Stomach (tissue), 9 donors: ENCODE data around the gene LONP1. TPM values are rescaled to one million over a fixed set of nuclear protein-coding genes. Genes with fewer than 3 reads are reported as not detected.

Experiments
- DNase-seq, 2 donors: peaks; one replicate each; pipeline versions ENCODE4 v3.0.0 to v3.0.0-alpha.2; 2013 to 2019
- H3K27ac ChIP-seq, 5 donors: fragments of 200-600 bp in 4 of 5; sonication (generic) in 4 of 5; one replicate each; pipeline ENCODE4 v1.5.1; 2013 to 2019; ENCODE audit warnings: mild to moderate bottlenecking in 1 of 5, moderate library complexity in 1 of 5
- H3K27me3 ChIP-seq, 3 donors: fragments of 200-600 bp; sonication (generic); one replicate each; pipeline ENCODE4 v1.5.1; 2017 to 2019; ENCODE audit warnings: mixed run types in 1 of 3
- H3K36me3 ChIP-seq, 4 donors: fragments of 200-600 bp; sonication (generic); 1 replicate in 3 of 4; 2 replicates in 1 of 4; pipeline ENCODE4 v1.5.1; 2016 to 2019
- H3K4me1 ChIP-seq, 4 donors: fragments of 200-600 bp; sonication (generic); one replicate each; pipeline ENCODE4 v1.5.1; 2016 to 2019
- H3K4me3 ChIP-seq, 4 donors: fragments of 200-600 bp; sonication (generic) in 3 of 4; one replicate each; pipeline ENCODE4 v1.5.1; 2016 to 2019; ENCODE audit warnings: mild to moderate bottlenecking in 1 of 4
- H3K9me3 ChIP-seq, 4 donors: fragments of 200-600 bp; sonication (generic); one replicate each; pipeline ENCODE4 v1.5.1; 2016 to 2019
- EP300 ChIP-seq: sonication (generic); formaldehyde crosslinking; IDR thresholded peaks from one replicate; pipeline ENCODE4 v1.6.1; 2017; ENCODE audit warnings: antibody characterized with exemption
- POLR2A ChIP-seq, 4 donors: fragments of 450-650 bp; IDR thresholded peaks; one replicate each; pipeline ENCODE4 v1.6.1; 2016; ENCODE audit warnings: antibody characterized with exemption in 4 of 4, control low read depth in 2 of 4, mild to moderate bottlenecking in 1 of 4, moderate library complexity in 1 of 4
- POLR2AphosphoS5 ChIP-seq, 3 donors: sonication (generic); formaldehyde crosslinking; IDR thresholded peaks; one replicate each; pipeline ENCODE4 v1.6.1; 2016; ENCODE audit warnings: antibody characterized with exemption in 3 of 3
- WGBS, 5 donors: extraction: QIAGEN DNeasy Blood & Tissue Kit in 3 of 5; methylation state at CpG; one replicate each; pipeline versions ENCODE4 v1.1.5 to v1.1.7; 2013 to 2018; 5-methylcytosine and 5-hydroxymethylcytosine counted together
- intact Hi-C: fragments of 100-400 bp; cut with DNase I; formaldehyde crosslinking; loops from one replicate; pipeline ENCODE4 v1.15.1; 2023; ENCODE audit warnings: low total_unique reads
- polyA plus RNA-seq, 3 donors: library from polyadenylated mRNA; stranded (reverse); fragments of 200-250 nt; gene quantifications; one replicate each; pipeline ENCODE4 v1.2.3, GENCODE V29; 2013
- total RNA-seq, 5 donors: library from RNA; depleted of rRNA; stranded (reverse); fragments of >200 nt; gene quantifications; one replicate each; pipeline versions ENCODE4 v1.1.0 to v1.2.3, GENCODE V29; 2014 to 2016
- TF ChIP-seq, protein P1 (sequence below), 7 experiments: fragments of 450-650 bp in 4 of 7; fragments of 200-600 bp in 3 of 7; sonication (generic) in 3 of 7; IDR thresholded peaks; one replicate each; pipeline ENCODE4 v1.5.1; 2016 to 2019; ENCODE audit warnings: antibody characterized with exemption in 7 of 7, control low read depth in 2 of 7, mild to moderate bottlenecking in 1 of 7
- donor health status: healthy with polysubstance abuse.
- donor health status: Bipolar disorder and iron deficiency.
- donor health status: healthy.

LONP1 gene
- total and polyA plus RNA-seq, 8 donors = 8.8 to 169 (median 42.5) TPM

- no peak for DNase-seq
- Histone ChIP-seq H3K9me3 (no peaks in the 10 kb centered on the region), H3K4me1 (peaks cover 13 to 26% (median 24%) of the 10 kb centered on the region in 4 donors), H3K4me3 (peak overlapping the region; percentile 70 to 98 (median 80)), H3K27me3 (no peaks in the 10 kb centered on the region), H3K36me3 (peaks cover 0 to 13% (median 12%) of the 10 kb centered on the region in 4 donors), H3K27ac (peak overlapping the region; percentile 82 to 94 (median 91))
- 21 to 48% (median 25%) methylated on average over 7 to 26 of the region's 26 CpGs for WGBS, 5 donors
- TF ChIP-seq POLR2A (IDR thresholded peaks at IDR 0.05) (no peak), EP300 (no peak), POLR2AphosphoS5 (IDR thresholded peaks at IDR 0.05) (no peak)
- TF ChIP-seq, protein P1, sequence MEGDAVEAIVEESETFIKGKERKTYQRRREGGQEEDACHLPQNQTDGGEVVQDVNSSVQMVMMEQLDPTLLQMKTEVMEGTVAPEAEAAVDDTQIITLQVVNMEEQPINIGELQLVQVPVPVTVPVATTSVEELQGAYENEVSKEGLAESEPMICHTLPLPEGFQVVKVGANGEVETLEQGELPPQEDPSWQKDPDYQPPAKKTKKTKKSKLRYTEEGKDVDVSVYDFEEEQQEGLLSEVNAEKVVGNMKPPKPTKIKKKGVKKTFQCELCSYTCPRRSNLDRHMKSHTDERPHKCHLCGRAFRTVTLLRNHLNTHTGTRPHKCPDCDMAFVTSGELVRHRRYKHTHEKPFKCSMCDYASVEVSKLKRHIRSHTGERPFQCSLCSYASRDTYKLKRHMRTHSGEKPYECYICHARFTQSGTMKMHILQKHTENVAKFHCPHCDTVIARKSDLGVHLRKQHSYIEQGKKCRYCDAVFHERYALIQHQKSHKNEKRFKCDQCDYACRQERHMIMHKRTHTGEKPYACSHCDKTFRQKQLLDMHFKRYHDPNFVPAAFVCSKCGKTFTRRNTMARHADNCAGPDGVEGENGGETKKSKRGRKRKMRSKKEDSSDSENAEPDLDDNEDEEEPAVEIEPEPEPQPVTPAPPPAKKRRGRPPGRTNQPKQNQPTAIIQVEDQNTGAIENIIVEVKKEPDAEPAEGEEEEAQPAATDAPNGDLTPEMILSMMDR (IDR thresholded peaks at IDR 0.05) = no peak
- intact Hi-C loops = no loop called here
These were observed 40.5 kb downstream of the LONP1 start for GRCh38 chr19:5679289-5680083.

- Histone ChIP-seq H3K27ac (no peak overlapping the region), H3K27me3 (no peaks in the 10 kb centered on the region), H3K36me3 (peaks cover 0 to 13% (median 12%) of the 10 kb centered on the region in 4 donors), H3K4me3 (no peak overlapping the region), H3K4me1 (peaks cover 13 to 26% (median 24%) of the 10 kb centered on the region in 4 donors), H3K9me3 (no peaks in the 10 kb centered on the region)
- no peak for TF ChIP-seq POLR2AphosphoS5 (IDR thresholded peaks at IDR 0.05)
- TF ChIP-seq EP300 = no peak
- no peak for TF ChIP-seq POLR2A (IDR thresholded peaks at IDR 0.05)
- TF ChIP-seq, protein P1 (IDR thresholded peaks at IDR 0.05) = no peak
- WGBS, 5 donors = 88 to 93% (median 90%) methylated on average over 9 to 22 of the region's 22 CpGs
- no peak for DNase-seq
- intact Hi-C loops = no loop called here
These were observed 41.8 kb downstream of the LONP1 start for GRCh38 chr19:5678071-5678718.

DNA sequence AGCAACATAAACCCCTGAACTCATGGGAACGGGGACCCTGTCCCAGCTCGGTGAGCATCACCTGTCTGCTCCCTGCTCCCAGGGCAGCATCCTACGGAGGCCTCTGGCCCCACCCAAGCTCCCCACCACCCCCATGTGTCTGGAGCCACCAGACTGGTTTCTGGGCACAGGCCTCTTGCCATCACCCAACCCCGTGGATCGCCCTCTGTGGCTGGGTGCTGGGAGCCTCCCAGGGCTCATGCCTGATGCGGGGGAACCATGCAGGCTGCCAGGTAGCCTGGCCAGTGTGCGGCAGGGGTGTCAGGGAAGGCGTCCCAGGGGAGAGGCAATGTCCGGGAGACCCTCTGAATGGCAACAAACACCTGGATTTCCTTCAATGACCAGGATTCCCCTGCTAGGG is 42.4 kb downstream of the LONP1 start:
- Histone ChIP-seq H3K9me3 (no peaks in the 10 kb centered on the region), H3K27ac (no peak overlapping the region), H3K27me3 (no peaks in the 10 kb centered on the region), H3K4me3 (no peak overlapping the region), H3K36me3 (peaks cover 0 to 16% (median 12%) of the 10 kb centered on the region in 4 donors), H3K4me1 (peaks cover 13 to 26% (median 24%) of the 10 kb centered on the region in 4 donors)
- intact Hi-C loops = no loop called here
- WGBS, 5 donors = 72 to 92% (median 86%) methylated on average over 5 to 9 of the region's 9 CpGs
- TF ChIP-seq, protein P1 (IDR thresholded peaks at IDR 0.05) = no peak
- TF ChIP-seq POLR2AphosphoS5 (IDR thresholded peaks at IDR 0.05) (no peak), POLR2A (IDR thresholded peaks at IDR 0.05) (no peak), EP300 (no peak)
- DNase-seq = no peak

GRCh38 chr19:5677136-5677535 is 42.8 kb downstream of the LONP1 start:
- no peak for DNase-seq
- H3K36me3 ChIP-seq = peaks cover 0 to 17% (median 15%) of the 10 kb centered on the region in 4 donors
- no peaks in the 10 kb centered on the region for H3K9me3 ChIP-seq
- WGBS, 5 donors = 89 to 94% (median 90%) methylated on average over 10 of the region's 10 CpGs
- intact Hi-C loops = no loop called here
- no peak overlapping the region for H3K27ac ChIP-seq
- TF ChIP-seq EP300 = no peak
- TF ChIP-seq POLR2A (IDR thresholded peaks at IDR 0.05) = no peak
- TF ChIP-seq POLR2AphosphoS5 (IDR thresholded peaks at IDR 0.05) = no peak
- TF ChIP-seq, protein P1 (IDR thresholded peaks at IDR 0.05) = no peak
- H3K4me1 ChIP-seq = peaks cover 13 to 26% (median 24%) of the 10 kb centered on the region in 4 donors
- no peaks in the 10 kb centered on the region for H3K27me3 ChIP-seq
- H3K4me3 ChIP-seq = no peak overlapping the region
